Hepatocyte (in vitro differentiated cells): ENCODE measurements around the gene ABCB1.
"Not testable (repeated sequence)": the region's sequence is repeated elsewhere in the genome, so short reads cannot be mapped to it uniquely, and the experiment has no call there.

Experiments
- CTCF ChIP-seq: fragments of 200-600 bp; sonication (generic); IDR thresholded peaks from 2 replicates; pipeline ENCODE4 v1.5.1; 2016; ENCODE audit warnings: antibody characterized with exemption, mild to moderate bottlenecking; ENCODE audit not compliant: poor library complexity
- EZH2 ChIP-seq: fragments of 200-600 bp; sonication (generic); IDR thresholded peaks from 2 replicates; pipeline ENCODE4 v1.6.1; 2016; ENCODE audit warnings: antibody characterized with exemption, mild to moderate bottlenecking, borderline replicate concordance

- TF ChIP-seq CTCF, EZH2: not testable (repeated sequence)
Measured at GRCh38 chr7:87464830-87465533, 135.7 kb downstream of the ABCB1 start.
